Right ventricle myocardium superior (tissue), 1 donor: ENCODE results near the gene TNF. TPM values are rescaled to one million over a fixed set of nuclear protein-coding genes. Genes with fewer than 3 reads are reported as not detected.
"Not testable (repeated sequence)": the region's sequence is repeated elsewhere in the genome, so short reads cannot be mapped to it uniquely, and the experiment has no call there.

Experiments
- ATAC-seq: fragments of 200-7000 bp; cut with Tn5 transposase; one replicate; pipeline ENCODE4 v1.9.1; 2020; ENCODE audit warnings: mild to moderate bottlenecking; ENCODE audit not compliant: poor library complexity
- DNase-seq: peaks from one replicate; pipeline ENCODE4 v3.0.0-alpha.2; 2020
- intact Hi-C: fragments of 100-400 bp; cut with DNase I; formaldehyde crosslinking; loops from one replicate; pipeline ENCODE4 v1.11.2; 2022
- total RNA-seq: library from RNA; stranded (reverse); fragmentation: NEBNext Ultra II Directional; extraction: Animal tissue kit (Norgen Biotek cat#: 25700); gene quantifications from one replicate; pipeline ENCODE4 v1.2.1, GENCODE V29; 2021
- donor health status: DM: no; HTN: yes; CAD: no; lungs with severe emphysema.

Gene TNF
- total RNA-seq, 1 donor from 2014 or later: 0.59 TPM

- intact Hi-C loops: no loop called here
- DNase-seq (peak; percentile 97), ATAC-seq (peak; percentile 96)
Observed at GRCh38 chr6:31541658-31542521, 33.5 kb upstream of the TNF start, which contains the start of gene DDX39B. DDX39B (minus strand) TSS chr6:31542003; CDS start chr6:31540532, 1,471 bp downstream.

GRCh38 chr6:31543639-31544038 is 31.7 kb upstream of the TNF start:
- no peak for ATAC-seq
- no peak for DNase-seq
- intact Hi-C loops: no loop called here

- DNase-seq (no peak), ATAC-seq (no peak)
- intact Hi-C loops: loop anchor here (5.0 kb wide), 2 partner anchors 38 to 73 kb away; partner anchors contain the start of genes AIF1 and LTB
Observed at GRCh38 chr6:31544676-31545075, 30.7 kb upstream of the TNF start.

- ATAC-seq (no peak), DNase-seq (no peak)
- intact Hi-C loops: loop anchor here (5.0 kb wide), 2 partner anchors 37 to 72 kb away; partner anchors contain the start of genes AIF1 and LTB
Observed at GRCh38 chr6:31545291-31545690, 30.1 kb upstream of the TNF start.

GRCh38 chr6:31546339-31546957 is 28.9 kb upstream of the TNF start, which contains the start of gene ATP6V1G2:
ATP6V1G2 (minus strand) TSS chr6:31546608; CDS start chr6:31546559, 49 bp downstream.
- ATAC-seq: peak; percentile 84
- intact Hi-C loops: loop anchor here (2.0 to 5.0 kb wide), 3 partner anchors 36 to 71 kb away; partner anchors contain the start of genes AIF1 and LTB
- DNase-seq: peak; percentile 93

- intact Hi-C loops: loop anchor here (2.0 to 5.0 kb wide), 3 partner anchors 35 to 70 kb away; partner anchors contain the start of genes AIF1 and LTB
- ATAC-seq (peak; percentile 98), DNase-seq (peak; percentile 97)
Observed at GRCh38 chr6:31546958-31547726, 28.2 kb upstream of the TNF start, which contains the start of gene NFKBIL1. NFKBIL1 (plus strand) TSS chr6:31547608; CDS start chr6:31547695, 87 bp downstream.

GRCh38 chr6:31547727-31548543 is 27.4 kb upstream of the TNF start:
- intact Hi-C loops: loop anchor here (2.0 to 5.0 kb wide), 3 partner anchors 34 to 69 kb away; partner anchors contain the start of genes AIF1 and LTB
- peak; percentile 44 for DNase-seq
- ATAC-seq: no peak

- intact Hi-C loops: loop anchor here (5.0 kb wide), 2 partner anchors 34 to 69 kb away; partner anchors contain the start of genes AIF1 and LTB
- DNase-seq (no peak), ATAC-seq (no peak)
Observed at GRCh38 chr6:31548544-31548873, 26.9 kb upstream of the TNF start.

GRCh38 chr6:31551371-31551770 is 24.0 kb upstream of the TNF start:
- intact Hi-C loops, ATAC-seq: not testable (repeated sequence)

GRCh38 chr6:31556307-31556706 is 19.1 kb upstream of the TNF start:
- no peak for DNase-seq
- intact Hi-C loops: no loop called here
- no peak for ATAC-seq

More at GRCh38 chr6:31551371-31551770, 24.0 kb upstream of the TNF start:
- DNase-seq: peak; percentile 73

GRCh38 chr6:31557443-31558317 is 17.7 kb upstream of the TNF start:
- peak; percentile 8 for ATAC-seq
- DNase-seq: peak; percentile 46
- intact Hi-C loops: no loop called here

GRCh38 chr6:31558318-31558625 is 17.1 kb upstream of the TNF start:
- DNase-seq: no peak
- intact Hi-C loops: no loop called here
- ATAC-seq: no peak

- DNase-seq (peak; percentile 51), ATAC-seq (peak; percentile 61)
- intact Hi-C loops: no loop called here
Observed at GRCh38 chr6:31558631-31559500, 16.5 kb upstream of the TNF start.

GRCh38 chr6:31559606-31559957 is 15.8 kb upstream of the TNF start:
- intact Hi-C loops: no loop called here
- DNase-seq (no peak), ATAC-seq (no peak)

GRCh38 chr6:31559958-31560696 is 15.2 kb upstream of the TNF start:
- DNase-seq (peak; percentile 80), ATAC-seq (peak; percentile 74)
- intact Hi-C loops: no loop called here

GRCh38 chr6:31560697-31561058 is 14.7 kb upstream of the TNF start:
- intact Hi-C loops: no loop called here
- ATAC-seq (no peak), DNase-seq (no peak)
